HEK293 (cell line): Measurements from ENCODE around the gene RMND1.
A peak's percentile ranks its signal among the peaks of the same experiment; 100 is the strongest.
"Not testable (repeated sequence)": the region's sequence is repeated elsewhere in the genome, so short reads cannot be mapped to it uniquely, and the experiment has no call there.

Source experiments
- CTCF ChIA-PET: fragments of 350-600 bp; formaldehyde crosslinking; extraction: SDS; loops from one replicate; lab custom pipeline; 2021; ENCODE audit warnings: antibody characterized with exemption; lab: Yijun Ruan, JAX
- POLR2A ChIA-PET: fragments of 300-600 bp; formaldehyde crosslinking; extraction: SDS; loops from one replicate; lab custom pipeline; 2020; ENCODE audit warnings: antibody characterized with exemption, inconsistent platforms; lab: Yijun Ruan, JAX
- H3K27ac ChIP-seq: fragments of 200-500 bp; sonication (Bioruptor generic); 2 replicates; pipeline ENCODE4 v1.5.1; 2014; ENCODE audit warnings: low read depth, low read length, control low read depth, inconsistent platforms; ENCODE audit errors: extremely low read depth
- H3K36me3 ChIP-seq, 2 experiments: fragments of 200-500 bp in 1 of 2; sonication (Bioruptor generic) in 1 of 2; 1 replicate in 1 of 2; 2 replicates in 1 of 2; pipeline ENCODE4 v1.5.1; 2014 to 2017; ENCODE audit warnings: inconsistent platforms in 2 of 2, low read length in 2 of 2; ENCODE audit not compliant: control insufficient read depth in 2 of 2, insufficient read depth in 1 of 2
- H3K4me1 ChIP-seq: fragments of 200-500 bp; sonication (Bioruptor generic); 2 replicates; pipeline ENCODE4 v1.5.1; 2014; ENCODE audit warnings: mild to moderate bottlenecking, low read length, inconsistent platforms; ENCODE audit not compliant: control insufficient read depth, insufficient read depth
- H3K4me3 ChIP-seq: 2 replicates; pipeline ENCODE4 v1.5.1; 2011; ENCODE audit warnings: low read depth, mild to moderate bottlenecking, control low read depth, low read length, moderate library complexity
- H3K9me3 ChIP-seq: fragments of 200-500 bp; sonication (Bioruptor generic); 2 replicates; pipeline ENCODE4 v1.5.1; 2014; ENCODE audit warnings: low read depth, low read length, inconsistent platforms; ENCODE audit not compliant: control insufficient read depth, insufficient read depth
- BCL11A ChIP-seq: fragments of 450-650 bp; formaldehyde crosslinking; IDR thresholded peaks from 2 replicates; pipeline ENCODE4 v1.5.1; 2016; ENCODE audit warnings: low read depth, missing biosample characterization, missing genetic modification characterization
- BCL6B ChIP-seq: fragments of 450-650 bp; formaldehyde crosslinking; IDR thresholded peaks from 2 replicates; pipeline ENCODE4 v1.5.1; 2017; ENCODE audit warnings: missing biosample characterization, missing genetic modification characterization
- EGR2 ChIP-seq: fragments of 450-650 bp; formaldehyde crosslinking; IDR thresholded peaks from 2 replicates; pipeline ENCODE4 v1.5.1; 2016; ENCODE audit warnings: low read depth, missing biosample characterization, missing genetic modification characterization
- PATZ1 ChIP-seq: fragments of 450-650 bp; formaldehyde crosslinking; IDR thresholded peaks from 2 replicates; pipeline ENCODE4 v1.5.1; 2016; ENCODE audit warnings: missing biosample characterization, missing genetic modification characterization
- PBX3 ChIP-seq: sonication (generic); formaldehyde crosslinking; IDR thresholded peaks from 2 replicates; pipeline ENCODE4 v1.8.1; 2022; ENCODE audit warnings: mild to moderate bottlenecking, moderate library complexity, missing genetic modification reagents
- PRDM4 ChIP-seq: fragments of 450-650 bp; formaldehyde crosslinking; IDR thresholded peaks from 2 replicates; pipeline ENCODE4 v1.5.1; 2017; ENCODE audit warnings: missing biosample characterization, missing genetic modification characterization
- SALL2 ChIP-seq: fragments of 450-650 bp; formaldehyde crosslinking; IDR thresholded peaks from 2 replicates; pipeline ENCODE4 v1.5.0; 2017; ENCODE audit warnings: missing biosample characterization, mild to moderate bottlenecking, missing genetic modification characterization, borderline replicate concordance
- TRIM28 ChIP-seq: IDR thresholded peaks from 2 replicates; pipeline ENCODE4 v1.6.1; 2011; ENCODE audit warnings: low read length, control low read depth, borderline replicate concordance
- WT1 ChIP-seq: fragments of 450-650 bp; formaldehyde crosslinking; IDR thresholded peaks from 2 replicates; pipeline ENCODE4 v1.5.1; 2016; ENCODE audit warnings: missing biosample characterization, missing genetic modification characterization
- ZFP41 ChIP-seq: fragments of 450-650 bp; formaldehyde crosslinking; IDR thresholded peaks from 2 replicates; pipeline ENCODE4 v1.5.1; 2016; ENCODE audit warnings: missing biosample characterization, missing genetic modification characterization, borderline replicate concordance
- ZNF2 ChIP-seq: fragments of 450-650 bp; formaldehyde crosslinking; IDR thresholded peaks from 2 replicates; pipeline ENCODE4 v1.5.1; 2016; ENCODE audit warnings: missing biosample characterization, missing genetic modification characterization
- ZNF518A ChIP-seq: fragments of 450-650 bp; formaldehyde crosslinking; conservative IDR thresholded peaks from 2 replicates; pipeline ENCODE4 v1.5.1; 2016; ENCODE audit warnings: low read depth, missing biosample characterization, missing genetic modification characterization
- ZNF544 ChIP-seq: fragments of 450-650 bp; formaldehyde crosslinking; IDR thresholded peaks from 2 replicates; pipeline ENCODE4 v1.5.0; 2017; ENCODE audit warnings: missing biosample characterization, missing genetic modification characterization
- ZNF660 ChIP-seq: fragments of 450-650 bp; IDR thresholded peaks from 2 replicates; pipeline ENCODE4 v1.5.1; 2018; ENCODE audit warnings: missing biosample characterization, mild to moderate bottlenecking, missing genetic modification characterization
- ZNF670 ChIP-seq: fragments of 450-650 bp; formaldehyde crosslinking; IDR thresholded peaks from 2 replicates; pipeline ENCODE4 v1.5.1; 2016; ENCODE audit warnings: missing biosample characterization, missing genetic modification characterization, low read depth
- ZNF692 ChIP-seq: fragments of 450-650 bp; formaldehyde crosslinking; IDR thresholded peaks from 2 replicates; pipeline ENCODE4 v1.5.1; 2016; ENCODE audit warnings: missing biosample characterization, missing genetic modification characterization
- ZNF830 ChIP-seq: fragments of 450-650 bp; IDR thresholded peaks from 2 replicates; pipeline ENCODE4 v1.5.0; 2018; ENCODE audit warnings: missing biosample characterization, missing genetic modification characterization, low read depth, mild to moderate bottlenecking, moderate library complexity

Gene RMND1

GRCh38 chr6:151357758-151358436, 94.0 kb downstream of the RMND1 start (continued):
- TF ChIP-seq ZNF518A (no peak; the same call in 1 of the 2 replicates), ZNF670 (no peak), WT1 (tag by site-specific recombination) (peak; percentile 81), EGR2 (tag by site-specific recombination) (no peak), BCL6B (tag by site-specific recombination) (peak; percentile 68; the same call in 1 of the 2 replicates), ZNF660 (tag by site-specific recombination) (peak; percentile 57), BCL11A (peak; percentile 96), TRIM28 (no peak; the same call in 1 of the 2 replicates), PRDM4 (tag by site-specific recombination) (peak; percentile 92), PATZ1 (tag by site-specific recombination) (0 out of 2 replicates have a peak, but pooled peaks have one; percentile 19), ZNF2 (peak; percentile 66; the same call in 1 of the 2 replicates), ZNF830 (no peak), PBX3 (CRISPR knock-in tag) (no peak), ZFP41 (tag by site-specific recombination) (no peak), ZNF544 (tag by site-specific recombination) (no peak), ZNF692 (tag by site-specific recombination) (peak; percentile 26; the same call in 1 of the 2 replicates), SALL2 (tag by site-specific recombination) (no peak)

GRCh38 chr6:151356983-151357382, 94.9 kb downstream of the RMND1 start:
- peaks cover 10% of the 10 kb centered on the region for H3K4me1 ChIP-seq
- not testable (repeated sequence) for H3K9me3 ChIP-seq, H3K4me3 ChIP-seq, H3K27ac ChIP-seq
- POLR2A ChIA-PET, result interaction anchor here (2.2 kb wide), 1 partner anchor 33 kb away, joined by 9 read pairs; no protein-coding TSS in a partner anchor
- CTCF ChIA-PET, result interaction anchor here (1.0 to 3.0 kb wide), 2 partner anchors 33 to 149 kb away, joined by 3 to 11 read pairs; no protein-coding TSS in a partner anchor
- H3K36me3 ChIP-seq, result peaks cover 0 to 31% of the 10 kb centered on the region in 2 experiments
